ENCODE data around the gene OSER1. TPM values are rescaled to one million over a fixed set of nuclear protein-coding genes. Genes with fewer than 3 reads are reported as not detected.
A peak's percentile ranks its signal among the peaks of the same experiment; 100 is the strongest.

OSER1 gene
- total RNA-seq, 1 experiment from 2014 or later: 46.3 TPM

GRCh38 chr20:44174996-44175765 lies 35.4 kb downstream of the OSER1 start:
- no peak for DNase-seq (ENCODE audit: low spot score)

- DNase-seq (ENCODE audit: low spot score): no peak
Observed at GRCh38 chr20:44173846-44174245, 36.7 kb downstream of the OSER1 start.

- no peak for DNase-seq (ENCODE audit: low spot score)
Observed at GRCh38 chr20:44173116-44173515, 37.5 kb downstream of the OSER1 start.

GRCh38 chr20:44172572-44172950 lies 38.0 kb downstream of the OSER1 start:
- no peak for DNase-seq (ENCODE audit: low spot score)

- DNase-seq (ENCODE audit: low spot score): no peak
Observed at GRCh38 chr20:44171775-44172571, 38.6 kb downstream of the OSER1 start.

GRCh38 chr20:44170816-44171410 lies 39.7 kb downstream of the OSER1 start:
- DNase-seq (ENCODE audit: low spot score): no peak

GRCh38 chr20:44167736-44168135 lies 42.8 kb downstream of the OSER1 start:
- no peak for DNase-seq (ENCODE audit: low spot score)

- no peak for DNase-seq (ENCODE audit: low spot score)
Observed at GRCh38 chr20:44166477-44166876, 44.1 kb downstream of the OSER1 start.

- DNase-seq (ENCODE audit: low spot score): no peak
Observed at GRCh38 chr20:44166008-44166407, 44.6 kb downstream of the OSER1 start.

- DNase-seq (ENCODE audit: low spot score): no peak
Observed at GRCh38 chr20:44160133-44160532, 50.4 kb downstream of the OSER1 start.

- DNase-seq (ENCODE audit: low spot score): no peak
Observed at GRCh38 chr20:44159711-44160110, 50.9 kb downstream of the OSER1 start.

- no peak for DNase-seq (ENCODE audit: low spot score)
Observed at GRCh38 chr20:44159125-44159524, 51.4 kb downstream of the OSER1 start.

- no peak for DNase-seq (ENCODE audit: low spot score)
Observed at GRCh38 chr20:44157061-44157460, 53.5 kb downstream of the OSER1 start.

GRCh38 chr20:44154521-44155001 lies 56.0 kb downstream of the OSER1 start:
- DNase-seq (ENCODE audit: low spot score): no peak

- DNase-seq (ENCODE audit: low spot score): no peak
Observed at GRCh38 chr20:44153636-44154043, 56.9 kb downstream of the OSER1 start.

- peak; percentile 78 for DNase-seq (ENCODE audit: low spot score)
Observed at GRCh38 chr20:44151621-44152416, 58.8 kb downstream of the OSER1 start.

- no peak for DNase-seq (ENCODE audit: low spot score)
Observed at GRCh38 chr20:44146272-44146671, 64.3 kb downstream of the OSER1 start.

Data from HT-29 (cell line).